HEK293T (cell line): ENCODE measurements around the gene ZBTB42.

Source experiments
- FOXM1 ChIP-seq: fragments of 450-650 bp; IDR thresholded peaks from 2 replicates; pipeline ENCODE4 v1.6.1; 2017; ENCODE audit warnings: mild to moderate bottlenecking, borderline replicate concordance
- LEF1 ChIP-seq: fragments of 450-650 bp; IDR thresholded peaks from 2 replicates; pipeline ENCODE4 v1.6.1; 2017; ENCODE audit warnings: mild to moderate bottlenecking, borderline replicate concordance

GRCh38 chr14:104768437-104769323, 32.2 kb upstream of the ZBTB42 start:
- TF ChIP-seq LEF1 = no peak
- no peak for TF ChIP-seq FOXM1
